ENCODE results near the gene DOCK2.

DNA sequence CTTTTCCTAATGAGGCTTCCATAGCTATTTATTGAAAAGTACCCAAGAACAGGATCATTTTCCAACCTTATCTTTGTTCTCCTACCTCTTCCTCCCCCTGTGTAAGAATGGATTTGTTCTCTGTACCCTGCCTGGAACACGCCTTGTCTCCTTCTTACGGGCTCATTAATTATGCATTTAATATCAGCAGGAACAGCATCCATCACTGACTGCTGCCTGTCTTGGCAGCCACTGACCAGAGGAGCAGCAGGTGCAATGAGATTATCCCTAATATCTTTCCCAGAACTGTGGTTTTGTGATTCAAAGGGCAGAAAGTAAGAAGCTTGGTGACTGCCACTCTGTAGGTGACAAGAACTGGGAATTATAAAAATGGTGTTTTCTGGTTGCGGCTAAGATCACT, 362.5 kb downstream of the DOCK2 start:
- TF ChIP-seq, protein P1, sequence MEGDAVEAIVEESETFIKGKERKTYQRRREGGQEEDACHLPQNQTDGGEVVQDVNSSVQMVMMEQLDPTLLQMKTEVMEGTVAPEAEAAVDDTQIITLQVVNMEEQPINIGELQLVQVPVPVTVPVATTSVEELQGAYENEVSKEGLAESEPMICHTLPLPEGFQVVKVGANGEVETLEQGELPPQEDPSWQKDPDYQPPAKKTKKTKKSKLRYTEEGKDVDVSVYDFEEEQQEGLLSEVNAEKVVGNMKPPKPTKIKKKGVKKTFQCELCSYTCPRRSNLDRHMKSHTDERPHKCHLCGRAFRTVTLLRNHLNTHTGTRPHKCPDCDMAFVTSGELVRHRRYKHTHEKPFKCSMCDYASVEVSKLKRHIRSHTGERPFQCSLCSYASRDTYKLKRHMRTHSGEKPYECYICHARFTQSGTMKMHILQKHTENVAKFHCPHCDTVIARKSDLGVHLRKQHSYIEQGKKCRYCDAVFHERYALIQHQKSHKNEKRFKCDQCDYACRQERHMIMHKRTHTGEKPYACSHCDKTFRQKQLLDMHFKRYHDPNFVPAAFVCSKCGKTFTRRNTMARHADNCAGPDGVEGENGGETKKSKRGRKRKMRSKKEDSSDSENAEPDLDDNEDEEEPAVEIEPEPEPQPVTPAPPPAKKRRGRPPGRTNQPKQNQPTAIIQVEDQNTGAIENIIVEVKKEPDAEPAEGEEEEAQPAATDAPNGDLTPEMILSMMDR (IDR thresholded peaks at IDR 0.05): no peak
- TF ChIP-seq POLR2A (IDR thresholded peaks at IDR 0.05): no peak
